Smooth muscle cell (in vitro differentiated cells): ENCODE data around the gene GALNT2. TPM values are rescaled to one million over a fixed set of nuclear protein-coding genes. Genes with fewer than 3 reads are reported as not detected.

Source experiments
- DNase-seq: peaks from one replicate; lab custom pipeline; 2025; ENCODE audit not compliant: unreplicated experiment; lab: John Stamatoyannopoulos, UW
- H2AFZ ChIP-seq: fragments of 200-600 bp; sonication (generic); 2 replicates; pipeline ENCODE4 v1.6.0; 2016; ENCODE audit warnings: antibody characterized with exemption, low read depth, mild to moderate bottlenecking
- H3F3A ChIP-seq: fragments of 200-600 bp; sonication (generic); 2 replicates; pipeline ENCODE4 v1.6.0; 2017; ENCODE audit warnings: antibody characterized with exemption, low read depth
- H3K27ac ChIP-seq: fragments of 200-600 bp; sonication (generic); 2 replicates; pipeline ENCODE4 v1.5.1; 2016; ENCODE audit warnings: low read depth, mild to moderate bottlenecking
- H3K27me3 ChIP-seq: fragments of 200-600 bp; sonication (generic); 2 replicates; pipeline ENCODE4 v1.6.1; 2016; ENCODE audit warnings: low read depth, mild to moderate bottlenecking
- H3K36me3 ChIP-seq: fragments of 200-600 bp; sonication (generic); 2 replicates; pipeline ENCODE4 v1.5.1; 2016; ENCODE audit warnings: low read depth
- H3K4me1 ChIP-seq: fragments of 200-600 bp; sonication (generic); 2 replicates; pipeline ENCODE4 v1.5.1; 2016; ENCODE audit warnings: low read depth
- H3K4me2 ChIP-seq: fragments of 200-600 bp; sonication (generic); 2 replicates; pipeline ENCODE4 v1.6.0; 2016; ENCODE audit warnings: mild to moderate bottlenecking
- H3K4me3 ChIP-seq: fragments of 200-600 bp; sonication (generic); 2 replicates; pipeline ENCODE4 v1.5.1; 2016; ENCODE audit warnings: mild to moderate bottlenecking
- H3K79me2 ChIP-seq: fragments of 200-600 bp; sonication (generic); 2 replicates; pipeline ENCODE4 v1.6.0; 2016; ENCODE audit warnings: low read depth, mild to moderate bottlenecking
- H3K9ac ChIP-seq: fragments of 200-600 bp; sonication (generic); 2 replicates; pipeline ENCODE4 v1.6.0; 2016; ENCODE audit warnings: low read depth
- H3K9me3 ChIP-seq: fragments of 200-600 bp; sonication (generic); replicated peaks from 2 replicates; pipeline ENCODE4 v1.5.1; 2016; ENCODE audit warnings: low read depth
- H4K20me1 ChIP-seq: fragments of 200-600 bp; sonication (generic); 2 replicates; pipeline ENCODE4 v1.6.0; 2016; ENCODE audit warnings: low read depth
- WGBS: methylation state at CpG from one replicate; pipeline ENCODE4 v1.1.7; 2016; ENCODE audit warnings: low lambda C conversion rate; 5-methylcytosine and 5-hydroxymethylcytosine counted together
- polyA plus RNA-seq: library from polyadenylated mRNA; unstranded; fragments of >200 nt; fragmentation: Nextera tagmentation; extraction: Ambion mirVana; gene quantifications from 2 replicates; pipeline ENCODE4 v1.2.1, GENCODE V29; 2016
- total RNA-seq: library from RNA; depleted of rRNA; stranded (reverse); fragments of >200 nt; gene quantifications from 2 replicates; pipeline ENCODE4 v1.2.3, GENCODE V29; 2014
- TF ChIP-seq, protein P1 (sequence below): fragments of 200-600 bp; sonication (generic); IDR thresholded peaks from 2 replicates; pipeline ENCODE4 v1.5.1; 2017; ENCODE audit warnings: borderline replicate concordance, mild to moderate bottlenecking, antibody characterized with exemption; ENCODE audit not compliant: insufficient read depth, poor library complexity, severe bottlenecking

The GALNT2 gene
- total and polyA plus RNA-seq, 2 experiments from 2014 or later = 76.4 to 152 TPM

- Histone ChIP-seq H3K27me3 (no peaks in the 10 kb centered on the region), H3K79me2 (no peaks in the 10 kb centered on the region), H3K9me3 (no peaks in the 10 kb centered on the region), H3K9ac (no peak overlapping the region), H3K4me2 (no peak overlapping the region), H3K27ac (no peak overlapping the region), H2AFZ (no peak overlapping the region), H3F3A (no peaks in the 10 kb centered on the region), H3K36me3 (no peaks in the 10 kb centered on the region), H3K4me3 (no peak overlapping the region), H3K4me1 (no peaks in the 10 kb centered on the region), H4K20me1 (peaks cover 8% of the 10 kb centered on the region)
- 82% methylated on average over 17 of the region's 17 CpGs for WGBS
- TF ChIP-seq, protein P1, sequence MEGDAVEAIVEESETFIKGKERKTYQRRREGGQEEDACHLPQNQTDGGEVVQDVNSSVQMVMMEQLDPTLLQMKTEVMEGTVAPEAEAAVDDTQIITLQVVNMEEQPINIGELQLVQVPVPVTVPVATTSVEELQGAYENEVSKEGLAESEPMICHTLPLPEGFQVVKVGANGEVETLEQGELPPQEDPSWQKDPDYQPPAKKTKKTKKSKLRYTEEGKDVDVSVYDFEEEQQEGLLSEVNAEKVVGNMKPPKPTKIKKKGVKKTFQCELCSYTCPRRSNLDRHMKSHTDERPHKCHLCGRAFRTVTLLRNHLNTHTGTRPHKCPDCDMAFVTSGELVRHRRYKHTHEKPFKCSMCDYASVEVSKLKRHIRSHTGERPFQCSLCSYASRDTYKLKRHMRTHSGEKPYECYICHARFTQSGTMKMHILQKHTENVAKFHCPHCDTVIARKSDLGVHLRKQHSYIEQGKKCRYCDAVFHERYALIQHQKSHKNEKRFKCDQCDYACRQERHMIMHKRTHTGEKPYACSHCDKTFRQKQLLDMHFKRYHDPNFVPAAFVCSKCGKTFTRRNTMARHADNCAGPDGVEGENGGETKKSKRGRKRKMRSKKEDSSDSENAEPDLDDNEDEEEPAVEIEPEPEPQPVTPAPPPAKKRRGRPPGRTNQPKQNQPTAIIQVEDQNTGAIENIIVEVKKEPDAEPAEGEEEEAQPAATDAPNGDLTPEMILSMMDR = no peak
- no peak for DNase-seq
These were observed 200.5 kb downstream of the GALNT2 start for GRCh38 chr1:230267338-230268065.

- Histone ChIP-seq H3F3A (no peaks in the 10 kb centered on the region), H3K36me3 (no peaks in the 10 kb centered on the region), H3K4me1 (no peaks in the 10 kb centered on the region), H3K27me3 (no peaks in the 10 kb centered on the region), H3K9me3 (no peaks in the 10 kb centered on the region), H3K4me3 (no peak overlapping the region), H3K9ac (no peak overlapping the region), H3K4me2 (no peak overlapping the region), H3K27ac (no peak overlapping the region), H4K20me1 (peaks cover 16% of the 10 kb centered on the region), H2AFZ (no peak overlapping the region), H3K79me2 (no peaks in the 10 kb centered on the region)
- no peak for DNase-seq
- TF ChIP-seq, protein P1 = peak; percentile 69
- 79% methylated on average over 19 of the region's 19 CpGs for WGBS
These were observed 201.5 kb downstream of the GALNT2 start for GRCh38 chr1:230268371-230269170.

DNA sequence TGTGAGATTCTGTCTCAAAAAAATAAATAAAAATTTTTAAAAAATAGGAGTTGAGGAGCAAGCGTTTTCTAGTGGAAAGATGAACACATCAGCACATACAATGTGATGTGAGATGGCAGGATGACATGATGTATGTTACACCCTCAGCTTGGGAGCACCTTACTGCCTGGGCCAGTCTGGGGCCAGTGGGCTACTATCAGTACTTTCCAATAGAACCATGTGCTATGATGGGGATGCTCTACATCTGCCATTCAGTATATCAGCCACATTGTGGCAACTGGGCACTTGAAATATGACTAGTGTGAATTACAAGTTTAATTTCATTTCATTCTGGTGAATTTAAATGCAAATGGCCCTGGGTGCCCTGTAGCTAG is 203.1 kb downstream of the GALNT2 start:
- no peaks in the 10 kb centered on the region for H3F3A ChIP-seq
- TF ChIP-seq, protein P1 = no peak
- H3K4me1 ChIP-seq = no peaks in the 10 kb centered on the region
- no peak for DNase-seq
- peaks cover 5% of the 10 kb centered on the region for H3K36me3 ChIP-seq
- no peak overlapping the region for H3K4me3 ChIP-seq
- no peak overlapping the region for H3K9ac ChIP-seq
- 88% methylated on average over 1 of the region's 1 CpG for WGBS
- H3K4me2 ChIP-seq = no peak overlapping the region
- no peak overlapping the region for H2AFZ ChIP-seq
- no peaks in the 10 kb centered on the region for H3K27me3 ChIP-seq
- H3K27ac ChIP-seq = no peak overlapping the region
- H3K9me3 ChIP-seq = no peaks in the 10 kb centered on the region
- no peaks in the 10 kb centered on the region for H3K79me2 ChIP-seq
- H4K20me1 ChIP-seq = peaks cover 16% of the 10 kb centered on the region
